ENCODE data around the gene PC.

PC gene

DNA sequence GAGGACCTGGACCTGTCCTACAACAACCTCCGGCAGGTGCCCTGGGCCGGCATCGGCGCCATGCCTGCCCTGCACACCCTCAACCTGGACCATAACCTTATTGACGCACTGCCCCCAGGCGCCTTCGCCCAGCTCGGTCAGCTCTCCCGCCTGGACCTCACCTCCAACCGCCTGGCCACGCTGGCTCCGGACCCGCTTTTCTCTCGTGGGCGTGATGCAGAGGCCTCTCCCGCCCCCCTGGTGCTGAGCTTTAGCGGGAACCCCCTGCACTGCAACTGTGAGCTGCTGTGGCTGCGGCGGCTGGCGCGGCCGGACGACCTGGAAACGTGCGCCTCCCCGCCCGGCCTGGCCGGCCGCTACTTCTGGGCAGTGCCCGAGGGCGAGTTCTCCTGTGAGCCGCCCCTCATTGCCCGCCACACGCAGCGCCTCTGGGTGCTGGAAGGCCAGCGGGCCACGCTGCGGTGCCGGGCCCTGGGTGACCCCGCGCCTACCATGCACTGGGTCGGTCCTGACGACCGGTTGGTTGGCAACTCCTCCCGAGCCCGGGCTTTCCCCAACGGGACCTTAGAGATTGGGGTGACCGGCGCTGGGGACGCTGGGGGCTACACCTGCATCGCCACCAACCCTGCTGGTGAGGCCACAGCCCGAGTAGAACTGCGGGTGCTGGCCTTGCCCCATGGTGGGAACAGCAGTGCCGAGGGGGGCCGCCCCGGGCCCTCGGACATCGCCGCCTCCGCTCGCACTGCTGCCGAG, 99.8 kb downstream of the PC start:
- Histone ChIP-seq H3K9me3 (ENCODE audit: control insufficient read depth in 1 of 2, low read length in 2 of 2) (no peaks in the 10 kb centered on the region), H3K4me1 (ENCODE audit: control insufficient read depth in 1 of 2, insufficient read depth in 2 of 2, low read length in 2 of 2) (peaks cover 5 to 9% of the 10 kb centered on the region in 2 donors), H3K9ac (ENCODE audit: low read depth in 1 of 2, low read length in 2 of 2) (no peak overlapping the region)

DNA sequence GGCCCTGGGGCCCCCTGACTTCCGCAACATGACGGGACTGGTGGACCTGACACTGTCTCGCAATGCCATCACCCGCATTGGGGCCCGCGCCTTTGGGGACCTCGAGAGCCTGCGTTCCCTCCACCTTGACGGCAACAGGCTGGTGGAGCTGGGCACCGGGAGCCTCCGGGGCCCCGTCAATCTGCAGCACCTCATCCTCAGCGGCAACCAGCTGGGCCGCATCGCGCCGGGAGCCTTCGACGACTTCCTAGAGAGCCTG, 100.3 kb downstream of the PC start:
- Histone ChIP-seq H3K27ac (ENCODE audit: low read depth, low read length) (no peak overlapping the region), H3K4me1 (ENCODE audit: control insufficient read depth in 1 of 2, insufficient read depth in 2 of 2, low read length in 2 of 2) (peaks cover 5 to 9% of the 10 kb centered on the region in 2 donors), H3K4me3 (ENCODE audit: low read depth in 1 of 2, low read length in 2 of 2) (no peak overlapping the region), H3K9me3 (ENCODE audit: control insufficient read depth in 1 of 2, low read length in 2 of 2) (no peaks in the 10 kb centered on the region), H3K9ac (ENCODE audit: low read depth in 1 of 2, low read length in 2 of 2) (no peak overlapping the region), H3K36me3 (ENCODE audit: control insufficient read depth in 1 of 2, insufficient read depth in 2 of 2, low read length in 2 of 2) (no peaks in the 10 kb centered on the region), H3K27me3 (ENCODE audit: control insufficient read depth in 1 of 2, insufficient read depth in 2 of 2, low read length in 2 of 2) (no peaks in the 10 kb centered on the region)

More for the DNA sequence above, 99.8 kb downstream of the PC start:
- H3K4me3 ChIP-seq (ENCODE audit: low read depth in 1 of 2, low read length in 2 of 2): no peak overlapping the region
- no peak overlapping the region for H3K27ac ChIP-seq (ENCODE audit: low read depth, low read length)
- H3K27me3 ChIP-seq (ENCODE audit: control insufficient read depth in 1 of 2, insufficient read depth in 2 of 2, low read length in 2 of 2): no peaks in the 10 kb centered on the region
- H3K36me3 ChIP-seq (ENCODE audit: control insufficient read depth in 1 of 2, insufficient read depth in 2 of 2, low read length in 2 of 2): no peaks in the 10 kb centered on the region

DNA sequence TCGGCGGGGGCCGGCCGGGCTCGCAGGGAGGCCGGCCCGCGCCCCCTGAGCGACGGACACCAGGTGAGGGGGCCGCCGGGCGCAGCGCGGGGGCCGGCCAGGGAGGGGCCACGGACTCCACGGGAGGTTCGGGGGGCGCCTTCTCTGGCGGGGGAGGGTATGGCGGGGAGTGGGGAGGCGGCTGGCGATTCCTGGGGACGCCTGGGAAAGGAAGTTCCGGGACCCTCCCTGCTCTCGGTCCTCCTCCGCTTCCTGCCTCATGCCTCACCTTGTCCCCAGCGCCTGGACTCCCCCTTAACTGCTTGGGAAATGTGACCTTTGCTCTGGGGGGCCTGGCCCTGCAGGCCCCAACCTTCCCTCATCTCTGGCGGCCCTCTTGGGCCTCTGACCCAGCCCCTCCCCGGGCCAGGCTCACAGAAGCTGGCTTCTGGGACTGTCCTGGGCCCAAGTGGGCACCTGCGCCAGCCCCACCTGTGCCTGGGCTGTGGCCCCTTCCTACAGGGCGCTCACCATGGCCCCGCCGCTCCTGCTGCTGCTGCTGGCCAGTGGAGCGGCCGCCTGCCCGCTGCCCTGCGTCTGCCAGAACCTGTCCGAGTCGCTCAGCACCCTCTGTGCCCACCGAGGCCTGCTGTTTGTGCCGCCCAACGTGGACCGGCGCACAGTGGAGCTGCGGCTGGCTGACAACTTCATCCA, 100.8 kb downstream of the PC start:
- H3K36me3 ChIP-seq (ENCODE audit: control insufficient read depth in 1 of 2, insufficient read depth in 2 of 2, low read length in 2 of 2): no peaks in the 10 kb centered on the region
- H3K4me1 ChIP-seq (ENCODE audit: control insufficient read depth in 1 of 2, insufficient read depth in 2 of 2, low read length in 2 of 2): peaks cover 5 to 9% of the 10 kb centered on the region in 2 donors
- H3K27me3 ChIP-seq (ENCODE audit: control insufficient read depth in 1 of 2, insufficient read depth in 2 of 2, low read length in 2 of 2): no peaks in the 10 kb centered on the region
- no peaks in the 10 kb centered on the region for H3K9me3 ChIP-seq (ENCODE audit: control insufficient read depth in 1 of 2, low read length in 2 of 2)
- no peak overlapping the region for H3K27ac ChIP-seq (ENCODE audit: low read depth, low read length)
- H3K4me3 ChIP-seq (ENCODE audit: low read depth in 1 of 2, low read length in 2 of 2): no peak overlapping the region
- no peak overlapping the region for H3K9ac ChIP-seq (ENCODE audit: low read depth in 1 of 2, low read length in 2 of 2)

DNA sequence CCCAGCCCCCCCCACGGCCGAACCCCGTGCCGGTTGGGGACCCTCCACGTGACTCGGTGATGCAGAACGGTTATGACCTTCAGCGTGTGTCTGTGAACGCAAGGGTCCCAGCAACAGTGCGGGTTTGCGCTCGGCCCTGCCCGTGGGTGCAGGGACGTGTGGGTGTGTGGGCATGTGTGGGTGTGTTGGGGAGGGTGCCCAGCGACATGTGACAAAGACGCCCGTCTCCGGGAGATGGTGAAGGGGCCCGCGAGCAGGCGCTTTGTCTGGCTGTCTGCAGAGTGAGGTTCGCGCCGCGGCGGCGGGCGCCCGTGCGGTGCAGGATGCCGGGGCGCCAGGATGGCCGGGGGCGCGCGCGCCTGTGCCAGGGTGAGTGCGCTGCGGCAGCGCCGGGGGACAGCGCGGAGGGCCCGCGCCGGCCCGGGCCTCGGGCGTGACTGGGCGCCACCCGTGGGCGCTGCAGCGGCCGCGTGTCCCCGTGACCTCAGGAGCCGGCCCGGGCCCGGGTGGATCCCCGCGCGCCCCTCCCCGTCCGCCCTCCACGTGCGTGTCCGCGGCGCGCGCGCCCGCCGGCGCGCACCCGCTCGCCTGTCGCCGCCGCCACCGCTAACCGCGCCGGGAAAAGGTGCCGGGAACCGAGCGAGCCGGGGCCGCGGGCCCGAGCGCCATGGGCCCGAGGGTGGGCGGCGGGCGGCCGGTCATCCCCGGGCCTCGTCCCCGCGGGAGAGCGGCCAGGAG, 101.5 kb downstream of the PC start, which contains the start of gene LRFN4:
LRFN4 (plus strand) TSS at position 569 of the 738 bp plus-strand sequence. CDS start 681 bp downstream, outside the sequence.
- peaks cover 5 to 9% of the 10 kb centered on the region in 2 donors for H3K4me1 ChIP-seq (ENCODE audit: control insufficient read depth in 1 of 2, insufficient read depth in 2 of 2, low read length in 2 of 2)
- peak within 1 kb of the TSS; percentile 65 for H3K27ac ChIP-seq (ENCODE audit: low read depth, low read length)
- peak within 1 kb of the TSS; percentile 97 to 99 for H3K9ac ChIP-seq (ENCODE audit: low read depth in 1 of 2, low read length in 2 of 2)

DNA sequence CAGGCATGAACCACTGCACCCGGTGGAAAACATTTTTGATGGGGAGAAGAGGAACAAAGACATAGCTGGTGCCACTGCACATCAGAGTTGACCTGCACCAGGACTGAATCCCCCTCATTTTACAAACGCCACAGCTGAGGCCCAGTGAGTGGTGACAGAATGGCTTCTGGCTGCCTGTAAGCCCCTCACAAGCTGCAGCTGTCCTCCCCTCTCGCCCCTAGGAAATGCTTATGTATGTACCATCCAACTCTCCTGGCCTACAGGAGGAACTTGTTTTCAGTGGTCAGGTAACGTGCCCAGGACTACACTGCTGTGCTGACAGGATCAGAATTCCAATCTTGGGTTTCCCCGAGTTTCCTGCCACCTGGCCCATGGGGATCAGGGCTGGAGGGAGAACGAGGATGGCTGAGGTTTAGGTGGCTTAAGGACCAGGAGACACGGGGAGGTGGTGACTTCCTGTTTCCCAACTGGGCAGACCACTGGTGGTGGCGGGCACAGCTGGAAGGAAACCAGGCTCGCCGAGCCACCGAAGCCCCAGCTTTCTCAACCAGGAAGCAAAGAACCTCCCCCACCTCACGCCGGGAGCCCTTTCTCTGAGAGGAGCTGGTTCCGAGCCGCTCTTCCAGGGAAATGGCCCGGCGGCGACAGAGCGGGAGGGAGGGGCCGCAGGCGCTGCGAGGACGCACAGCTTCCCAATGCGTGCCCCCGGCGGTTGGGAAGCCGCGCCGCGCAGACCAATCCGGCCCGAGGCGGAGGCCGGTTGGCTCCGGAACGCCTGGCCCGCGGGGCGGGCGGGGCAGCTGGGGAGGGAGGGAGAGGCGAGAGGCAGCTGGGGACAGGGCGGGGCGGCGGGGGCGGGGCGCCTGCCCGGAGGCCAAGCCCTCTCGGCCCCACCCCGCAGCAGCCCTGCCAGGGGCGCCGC, 102.3 kb downstream of the PC start:
- no peaks in the 10 kb centered on the region for H3K9me3 ChIP-seq (ENCODE audit: control insufficient read depth in 1 of 2, low read length in 2 of 2)
- no peaks in the 10 kb centered on the region for H3K36me3 ChIP-seq (ENCODE audit: control insufficient read depth in 1 of 2, insufficient read depth in 2 of 2, low read length in 2 of 2)
- peak overlapping the region; percentile 97 to 99 for H3K9ac ChIP-seq (ENCODE audit: low read depth in 1 of 2, low read length in 2 of 2)
- H3K27me3 ChIP-seq (ENCODE audit: control insufficient read depth in 1 of 2, insufficient read depth in 2 of 2, low read length in 2 of 2): no peaks in the 10 kb centered on the region
- peak overlapping the region; percentile 82 to 85 for H3K4me3 ChIP-seq (ENCODE audit: low read depth in 1 of 2, low read length in 2 of 2)
- peaks cover 5 to 9% of the 10 kb centered on the region in 2 donors for H3K4me1 ChIP-seq (ENCODE audit: control insufficient read depth in 1 of 2, insufficient read depth in 2 of 2, low read length in 2 of 2)
- H3K27ac ChIP-seq (ENCODE audit: low read depth, low read length): peak overlapping the region; percentile 65

More for the DNA sequence above, 101.5 kb downstream of the PC start, which contains the start of gene LRFN4:
- peak within 1 kb of the TSS; percentile 82 to 85 for H3K4me3 ChIP-seq (ENCODE audit: low read depth in 1 of 2, low read length in 2 of 2)
- no peaks in the 10 kb centered on the region for H3K36me3 ChIP-seq (ENCODE audit: control insufficient read depth in 1 of 2, insufficient read depth in 2 of 2, low read length in 2 of 2)
- H3K9me3 ChIP-seq (ENCODE audit: control insufficient read depth in 1 of 2, low read length in 2 of 2): no peaks in the 10 kb centered on the region
- H3K27me3 ChIP-seq (ENCODE audit: control insufficient read depth in 1 of 2, insufficient read depth in 2 of 2, low read length in 2 of 2): no peaks in the 10 kb centered on the region

DNA sequence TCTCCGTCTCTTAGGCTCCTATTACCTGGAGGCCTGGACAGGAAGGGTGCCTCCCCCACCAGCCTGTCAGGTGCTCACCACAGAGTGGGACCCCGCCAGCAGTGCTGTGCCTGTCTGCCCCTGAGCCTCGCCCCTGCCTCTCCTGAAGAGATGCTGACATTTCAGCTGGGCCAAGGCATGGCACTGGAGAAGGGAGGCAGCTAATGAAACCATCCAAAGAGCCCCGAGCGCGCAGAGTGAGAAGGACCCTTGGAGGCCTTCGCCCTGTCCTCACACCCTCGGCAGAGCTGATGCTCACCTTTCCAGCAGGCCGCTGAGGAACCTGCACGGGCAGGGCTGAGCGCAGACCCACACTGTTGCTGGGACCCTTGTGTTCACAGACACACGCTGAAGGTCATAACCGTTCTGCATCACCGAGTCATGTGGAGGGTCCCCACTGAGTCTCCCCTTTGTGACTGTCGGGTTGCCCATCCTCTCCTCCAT, 103.4 kb downstream of the PC start:
- H3K27ac ChIP-seq (ENCODE audit: low read depth, low read length): no peak overlapping the region
- H3K36me3 ChIP-seq (ENCODE audit: control insufficient read depth in 1 of 2, insufficient read depth in 2 of 2, low read length in 2 of 2): no peaks in the 10 kb centered on the region
- no peak overlapping the region for H3K4me3 ChIP-seq (ENCODE audit: low read depth in 1 of 2, low read length in 2 of 2)

DNA sequence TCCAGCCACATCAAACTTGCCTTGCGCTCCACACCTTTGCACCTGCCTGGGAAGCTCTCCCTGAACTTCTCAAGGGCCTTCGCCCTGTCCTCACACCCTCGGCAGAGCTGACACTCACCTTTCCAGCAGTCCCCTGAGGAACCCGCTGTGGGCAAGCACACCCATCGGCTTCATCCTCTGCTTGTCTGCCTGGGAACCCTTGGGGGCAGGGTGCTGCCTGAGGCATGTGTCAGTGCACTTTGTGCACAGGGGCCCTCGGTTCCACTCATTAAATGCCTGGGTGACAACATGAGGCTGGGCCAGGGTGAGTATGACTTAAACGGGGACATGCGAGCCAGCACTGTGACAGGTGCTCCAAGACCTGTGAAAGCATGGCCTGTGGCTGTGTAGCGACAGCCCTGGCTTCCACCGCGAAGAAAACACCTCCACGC, 103.9 kb downstream of the PC start:
- Histone ChIP-seq H3K9ac (ENCODE audit: low read depth in 1 of 2, low read length in 2 of 2) (no peak overlapping the region), H3K27ac (ENCODE audit: low read depth, low read length) (no peak overlapping the region), H3K36me3 (ENCODE audit: control insufficient read depth in 1 of 2, insufficient read depth in 2 of 2, low read length in 2 of 2) (no peaks in the 10 kb centered on the region), H3K4me1 (ENCODE audit: control insufficient read depth in 1 of 2, insufficient read depth in 2 of 2, low read length in 2 of 2) (peaks cover 5 to 9% of the 10 kb centered on the region in 2 donors), H3K4me3 (ENCODE audit: low read depth in 1 of 2, low read length in 2 of 2) (no peak overlapping the region), H3K27me3 (ENCODE audit: control insufficient read depth in 1 of 2, insufficient read depth in 2 of 2, low read length in 2 of 2) (no peaks in the 10 kb centered on the region), H3K9me3 (ENCODE audit: control insufficient read depth in 1 of 2, low read length in 2 of 2) (no peaks in the 10 kb centered on the region)

More for the DNA sequence above, 103.4 kb downstream of the PC start:
- Histone ChIP-seq H3K4me1 (ENCODE audit: control insufficient read depth in 1 of 2, insufficient read depth in 2 of 2, low read length in 2 of 2) (peaks cover 5 to 9% of the 10 kb centered on the region in 2 donors), H3K27me3 (ENCODE audit: control insufficient read depth in 1 of 2, insufficient read depth in 2 of 2, low read length in 2 of 2) (no peaks in the 10 kb centered on the region), H3K9ac (ENCODE audit: low read depth in 1 of 2, low read length in 2 of 2) (no peak overlapping the region), H3K9me3 (ENCODE audit: control insufficient read depth in 1 of 2, low read length in 2 of 2) (no peaks in the 10 kb centered on the region)

DNA sequence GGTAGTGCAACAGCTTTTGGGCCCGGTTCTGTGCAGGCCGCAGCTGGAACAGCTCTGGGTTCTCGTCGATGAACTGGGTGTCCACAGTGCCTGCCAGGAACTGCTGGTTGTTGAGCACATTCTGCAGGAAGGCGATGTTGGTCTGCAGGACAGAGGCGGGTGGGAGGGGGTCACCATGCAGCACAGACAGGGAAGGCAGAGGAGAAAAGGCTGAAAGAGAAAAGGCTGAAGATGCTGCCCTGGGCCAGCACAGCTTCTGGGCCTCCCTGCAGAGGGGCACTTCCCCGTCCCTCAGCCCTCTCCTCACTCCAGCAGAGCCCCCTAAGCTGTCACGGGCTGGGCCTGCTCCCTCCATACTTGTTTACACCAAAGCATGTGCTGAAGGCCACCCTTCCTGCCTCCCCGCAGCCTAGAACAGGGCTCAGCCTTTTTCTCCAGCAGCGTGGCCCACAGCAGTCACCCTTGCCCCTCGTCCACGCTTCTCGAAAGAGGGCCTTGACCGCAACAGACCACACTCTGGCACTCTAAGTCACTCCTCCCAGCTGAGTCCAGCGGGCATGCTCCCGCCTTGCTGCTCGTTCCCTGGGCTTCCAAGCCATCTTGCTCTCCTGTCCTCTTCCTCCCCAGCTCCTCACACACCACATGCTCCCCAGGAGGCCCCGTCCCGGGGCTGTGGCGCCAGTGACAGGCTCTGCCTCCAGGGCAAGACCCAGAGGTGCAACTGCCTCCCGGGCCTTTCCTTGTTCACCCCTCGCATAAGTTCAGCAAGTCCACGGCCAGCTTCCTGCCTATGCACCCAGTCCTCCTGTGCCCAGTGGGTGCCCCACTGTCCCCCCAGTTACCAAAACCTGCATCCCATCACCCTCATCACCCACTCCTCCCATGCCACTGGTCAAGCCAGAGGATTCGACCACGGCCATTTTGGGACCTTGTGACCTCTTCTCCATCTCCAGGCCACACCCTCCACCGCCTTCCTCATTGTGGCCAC, 104.6 kb downstream of the PC start:
- Histone ChIP-seq H3K27ac (ENCODE audit: low read depth, low read length) (no peak overlapping the region), H3K4me3 (ENCODE audit: low read depth in 1 of 2, low read length in 2 of 2) (no peak overlapping the region), H3K9me3 (ENCODE audit: control insufficient read depth in 1 of 2, low read length in 2 of 2) (no peaks in the 10 kb centered on the region), H3K4me1 (ENCODE audit: control insufficient read depth in 1 of 2, insufficient read depth in 2 of 2, low read length in 2 of 2) (peaks cover 5 to 9% of the 10 kb centered on the region in 2 donors), H3K9ac (ENCODE audit: low read depth in 1 of 2, low read length in 2 of 2) (no peak overlapping the region), H3K36me3 (ENCODE audit: control insufficient read depth in 1 of 2, insufficient read depth in 2 of 2, low read length in 2 of 2) (peaks cover 0 to 4% of the 10 kb centered on the region in 2 donors), H3K27me3 (ENCODE audit: control insufficient read depth in 1 of 2, insufficient read depth in 2 of 2, low read length in 2 of 2) (no peaks in the 10 kb centered on the region)
